IPS DF 19.7 (cell line): Measurements from ENCODE around the gene MAP3K7.

ENCODE experiments used
- DNase-seq: peaks from one replicate; pipeline ENCODE4 v3.0.0-alpha.2; 2013; ENCODE audit warnings: low read depth, low spot score

Gene MAP3K7

DNA sequence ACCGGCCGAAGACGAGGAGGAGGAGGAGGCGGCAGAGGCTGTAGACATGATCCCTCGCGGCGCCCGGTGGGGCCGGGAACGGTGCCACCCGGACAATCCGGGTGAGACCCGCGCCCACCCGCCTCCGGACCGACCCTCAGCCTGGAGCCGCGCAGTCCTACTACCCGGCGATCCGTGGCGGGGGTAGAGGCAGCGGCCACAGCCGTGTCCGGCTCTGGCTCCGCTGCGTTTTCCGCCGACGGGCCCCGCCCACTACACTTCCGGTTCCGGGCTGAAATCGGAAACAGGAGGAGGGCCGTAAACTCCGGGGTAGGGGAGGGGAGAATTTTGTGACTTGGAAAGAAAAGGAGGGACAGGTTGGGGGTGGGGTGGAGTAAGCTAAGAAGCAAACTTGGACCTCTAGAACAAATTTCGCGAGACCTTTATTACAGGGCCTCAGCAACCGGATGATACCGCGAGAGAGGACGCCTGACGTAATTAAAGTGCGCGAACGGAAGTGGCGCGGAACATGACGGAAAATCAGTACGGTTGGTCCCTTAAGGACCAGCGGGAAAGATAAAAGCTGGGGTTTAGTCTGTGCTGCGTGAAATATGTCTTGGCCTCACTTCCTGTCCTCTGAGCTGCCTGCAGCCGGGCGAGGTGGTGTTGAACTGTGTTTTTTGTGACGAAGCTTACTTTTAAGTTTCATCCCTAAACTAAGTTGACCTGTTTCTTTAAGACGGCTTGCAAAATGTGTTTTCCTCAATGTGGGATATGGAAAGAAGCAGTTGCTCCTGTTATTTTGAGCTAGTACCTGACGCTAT is at the start of gene MAP3K7:
TSS of gene MAP3K7 (minus strand) at position 237 of the 803 bp plus-strand sequence. CDS start at position 48, 189 bp downstream.
- peak; percentile 92 for DNase-seq

GRCh38 chr6:90631046-90631445 is 44.2 kb upstream of the MAP3K7 start:
- DNase-seq: no peak

DNA sequence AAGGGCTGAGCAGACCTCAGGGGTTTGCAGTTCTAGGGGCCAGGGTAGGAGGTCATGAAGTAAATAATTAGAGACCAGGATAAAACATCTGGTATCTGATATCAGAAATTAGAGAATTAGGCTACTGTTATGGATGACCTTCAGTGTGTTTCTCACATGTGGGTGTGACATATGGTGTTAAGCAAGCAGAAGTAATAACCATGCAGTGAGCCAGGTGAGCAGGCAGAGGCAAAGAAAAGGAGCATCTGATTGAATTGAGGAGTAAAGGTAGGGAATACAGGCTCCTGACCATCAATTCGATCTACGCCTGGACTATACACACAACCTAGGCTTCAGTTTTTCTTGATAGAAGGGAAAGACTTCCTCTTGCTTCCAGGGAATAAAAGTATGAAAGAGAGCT is 34.7 kb upstream of the MAP3K7 start:
- no peak for DNase-seq

- DNase-seq: no peak
Measured at GRCh38 chr6:90619221-90619620, 32.3 kb upstream of the MAP3K7 start.

- DNase-seq: no peak
Measured at GRCh38 chr6:90612313-90612680, 25.4 kb upstream of the MAP3K7 start.

DNA sequence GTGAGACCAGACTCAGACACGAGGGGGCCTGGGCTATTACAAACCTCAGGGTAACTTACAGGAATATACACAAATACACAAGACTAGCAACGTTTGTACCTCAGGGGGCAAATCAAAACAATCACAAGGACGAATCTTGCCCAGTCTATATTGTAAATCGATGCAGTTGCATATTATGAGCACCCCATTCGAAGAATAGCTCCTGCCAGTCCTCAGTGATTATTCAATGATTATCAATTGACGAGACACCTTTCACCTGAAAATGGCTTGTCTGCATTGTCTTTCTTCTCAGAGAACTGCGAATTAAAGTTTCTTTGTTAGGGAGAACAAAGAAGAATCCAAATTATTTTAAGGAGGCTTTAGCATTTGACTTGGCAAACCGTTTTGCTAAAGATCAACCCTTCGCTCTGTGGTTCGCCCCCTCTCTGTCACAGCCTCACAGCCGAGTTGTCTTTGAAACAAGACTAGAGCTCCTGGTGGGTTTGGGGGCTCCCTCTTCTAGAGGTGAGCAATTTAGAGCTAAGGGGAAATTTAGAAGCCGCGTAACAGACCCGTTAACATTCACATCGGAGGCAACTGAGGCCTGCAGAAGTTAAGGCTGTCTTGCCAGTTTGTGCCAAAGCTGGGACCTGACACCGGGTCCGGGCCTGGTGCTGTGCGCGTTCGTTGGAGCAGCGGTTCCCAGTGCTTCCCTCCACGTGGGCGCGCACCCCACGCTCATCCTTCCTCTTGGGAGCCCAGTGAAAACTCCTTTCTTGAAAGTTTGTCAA is 24.9 kb upstream of the MAP3K7 start:
- DNase-seq: no peak

GRCh38 chr6:90610751-90611542 is 24.1 kb upstream of the MAP3K7 start:
- no peak for DNase-seq

DNA sequence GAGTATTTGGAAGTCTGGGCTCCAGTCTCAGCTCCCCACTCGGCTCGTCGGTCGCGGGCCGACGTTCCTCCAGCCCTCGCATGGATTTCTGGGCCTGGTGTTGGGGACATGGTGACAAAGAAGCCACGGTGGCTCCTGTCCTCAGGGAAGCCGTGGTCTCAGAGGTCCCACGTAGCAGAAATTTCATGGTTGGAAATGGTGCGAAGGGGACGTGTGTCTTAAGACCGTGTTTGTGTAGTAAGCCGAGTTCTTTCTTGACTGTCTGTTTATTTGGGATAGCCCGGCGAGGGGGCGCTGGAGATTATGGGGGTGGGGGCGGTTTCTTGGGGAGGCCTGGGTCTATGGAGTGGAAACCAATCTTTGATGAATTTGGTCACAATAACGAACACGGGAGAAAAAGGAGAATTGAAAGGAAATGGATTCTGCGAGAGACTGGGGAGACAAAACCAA is 23.5 kb upstream of the MAP3K7 start:
- DNase-seq: no peak

GRCh38 chr6:90605749-90606340 is 19.0 kb upstream of the MAP3K7 start:
- no peak for DNase-seq

- no peak for DNase-seq
Measured at GRCh38 chr6:90604546-90604945, 17.7 kb upstream of the MAP3K7 start.

GRCh38 chr6:90599151-90599550 is 12.3 kb upstream of the MAP3K7 start:
- no peak for DNase-seq

DNA sequence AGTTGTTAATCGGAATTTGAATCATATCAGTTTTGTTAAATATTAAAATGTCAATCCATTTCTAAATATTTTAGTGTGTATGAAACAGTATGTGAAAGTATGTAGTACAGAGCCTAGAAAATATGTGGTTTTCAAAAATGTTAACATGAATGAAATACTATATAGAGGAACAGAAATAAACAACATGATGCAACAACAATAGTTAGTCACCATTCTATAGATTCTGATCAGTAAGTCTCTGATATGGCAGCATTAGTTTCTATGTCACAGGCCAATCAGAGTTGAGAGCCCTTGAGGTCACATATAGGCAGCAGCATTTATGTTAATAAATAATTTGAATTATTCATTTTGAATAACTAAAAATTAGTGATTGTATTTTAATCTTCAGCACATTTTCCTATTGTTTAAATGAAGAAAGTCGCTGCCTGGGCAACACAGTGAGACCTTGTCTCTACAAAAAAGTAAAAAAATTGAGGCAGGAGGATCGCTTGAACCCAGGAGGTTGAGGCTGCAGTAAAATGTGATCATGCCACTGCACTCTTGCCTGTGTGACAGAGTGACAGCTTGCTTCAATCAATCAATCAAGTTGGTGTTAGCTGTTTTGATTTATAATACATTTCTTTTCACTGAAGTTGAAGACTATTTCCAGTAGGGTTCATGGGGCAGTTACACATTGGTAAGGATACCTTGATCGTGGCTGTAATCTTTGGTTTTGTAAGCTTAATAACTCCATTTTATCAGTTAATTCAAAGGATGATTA is 11.5 kb upstream of the MAP3K7 start:
- no peak for DNase-seq

DNA sequence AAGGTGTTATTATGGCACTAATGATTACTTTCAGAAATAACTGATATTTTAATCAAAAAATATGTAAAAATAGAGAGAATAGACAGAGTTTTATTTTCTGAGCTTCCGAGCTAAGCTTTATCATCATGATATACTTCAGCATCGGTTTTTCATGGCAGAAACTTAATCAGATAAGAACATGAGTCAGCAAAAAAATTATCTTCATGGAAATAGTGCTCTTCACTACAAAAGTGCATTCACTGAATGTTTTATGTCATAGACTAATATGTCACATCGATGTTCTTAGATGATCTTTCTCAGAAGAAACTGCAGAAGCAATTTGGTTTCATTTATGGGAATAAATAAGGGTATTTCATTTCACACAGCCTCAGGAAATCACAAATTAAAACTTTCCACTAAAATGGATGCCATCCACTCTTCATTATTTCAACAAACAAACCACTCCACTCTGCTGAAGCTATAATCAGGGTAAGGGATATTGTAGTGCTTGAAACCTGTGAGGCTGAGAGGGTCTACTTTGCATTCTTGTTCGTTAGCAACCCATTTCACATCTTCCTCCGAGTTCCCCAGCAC is 10.2 kb upstream of the MAP3K7 start:
- DNase-seq: no peak

GRCh38 chr6:90595854-90596253 is 9.0 kb upstream of the MAP3K7 start:
- no peak for DNase-seq

DNA sequence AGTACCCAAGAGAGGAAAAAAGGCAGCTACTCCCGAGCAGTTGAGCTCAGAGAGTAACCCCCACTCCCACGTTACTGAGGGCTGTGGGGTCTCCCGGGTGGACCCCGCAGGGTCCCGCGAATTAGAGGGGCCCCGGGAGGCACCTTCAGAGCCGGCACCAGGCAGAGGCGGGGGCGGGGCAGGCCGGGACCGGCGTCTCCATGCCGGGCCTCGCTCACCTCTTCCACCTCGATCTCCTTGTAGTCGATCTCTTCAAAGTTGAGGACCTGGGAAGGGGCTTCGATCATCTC is 381 bp downstream of the MAP3K7 start:
- no peak for DNase-seq

DNA sequence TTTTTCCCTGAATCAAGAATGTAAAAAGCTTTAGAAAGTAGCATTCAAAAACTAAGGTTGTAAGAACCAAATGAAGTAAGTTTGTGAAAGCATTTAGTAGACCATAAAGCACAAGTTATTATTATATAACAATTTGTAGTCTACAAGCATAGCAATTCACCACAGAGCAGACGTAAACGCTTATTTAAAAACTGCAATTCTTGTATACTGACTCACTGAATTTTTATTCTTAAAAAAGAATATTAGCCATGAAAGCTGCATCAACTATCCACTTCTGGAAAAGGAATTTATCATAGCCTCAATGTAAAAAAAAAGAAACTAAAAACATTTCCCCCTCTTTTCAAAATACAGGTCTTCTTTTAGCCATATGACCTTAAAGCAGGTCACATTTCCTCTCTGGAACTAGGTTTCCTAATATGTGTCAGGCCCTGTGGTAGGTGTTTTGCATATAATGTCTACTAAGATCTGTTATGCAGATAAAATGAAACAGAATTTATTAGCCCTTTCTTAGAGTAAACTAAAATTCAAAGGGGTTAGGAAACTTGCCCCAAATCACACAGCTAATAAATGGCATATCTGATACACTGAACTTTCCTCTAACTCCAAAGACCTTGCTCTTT is 2.1 kb downstream of the MAP3K7 start:
- DNase-seq: no peak

DNA sequence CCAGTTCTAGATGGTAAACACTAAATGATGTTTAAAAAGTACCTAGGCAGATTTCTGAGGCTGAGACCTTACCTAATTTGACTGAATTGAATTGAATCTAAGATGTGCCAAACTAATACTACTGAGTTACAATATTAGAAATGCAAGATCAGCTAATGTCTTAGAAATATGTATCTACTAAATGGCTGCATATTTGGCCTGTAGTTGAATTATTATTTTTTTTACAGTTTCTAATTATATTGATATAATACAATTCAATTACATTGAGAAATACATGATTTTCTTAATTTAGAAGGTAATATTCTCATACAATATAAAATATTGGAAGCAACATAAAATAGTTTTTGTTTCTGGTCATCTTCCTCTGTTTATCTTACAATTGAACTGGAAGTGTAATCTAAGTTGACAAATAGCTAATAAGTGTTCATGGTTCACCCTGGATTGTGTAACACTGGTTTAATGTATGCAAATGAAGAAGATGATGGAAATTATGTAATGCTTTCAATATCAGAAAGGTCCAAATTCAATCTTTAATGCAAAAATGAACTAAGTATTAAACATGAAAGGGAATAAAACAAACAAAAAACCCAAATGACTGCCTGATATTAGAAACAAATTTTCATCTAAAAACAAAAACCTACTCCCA is 2.9 kb downstream of the MAP3K7 start:
- DNase-seq: no peak

GRCh38 chr6:90583179-90583835 is 3.6 kb downstream of the MAP3K7 start:
- no peak for DNase-seq

- no peak for DNase-seq
Measured at GRCh38 chr6:90581146-90581545, 5.7 kb downstream of the MAP3K7 start.
